Right atrium auricular region (tissue), 2 donors: ENCODE results near the gene CEACAM19. TPM values are rescaled to one million over a fixed set of nuclear protein-coding genes. Genes with fewer than 3 reads are reported as not detected.

Source experiments
- DNase-seq: peaks from one replicate; pipeline ENCODE4 v3.0.0-alpha.2; 2019; ENCODE audit warnings: low spot score
- H3K27ac ChIP-seq, 2 donors: fragments of 200-600 bp; sonication (generic); 1 replicate in 1 of 2; 2 replicates in 1 of 2; pipeline ENCODE4 v1.5.1; 2016 to 2019
- H3K27me3 ChIP-seq, 2 donors: fragments of 200-600 bp; sonication (generic); one replicate each; pipeline versions ENCODE4 v1.5.1 to v1.6.0; 2017 to 2019
- H3K36me3 ChIP-seq: fragments of 200-600 bp; sonication (generic); one replicate; pipeline ENCODE4 v1.5.1; 2016
- H3K4me1 ChIP-seq, 2 donors: fragments of 200-600 bp; sonication (generic); one replicate each; pipeline versions ENCODE4 v1.5.1 to v1.6.0; 2017 to 2019
- H3K4me3 ChIP-seq, 2 donors: fragments of 200-600 bp; sonication (generic); 1 replicate in 1 of 2; 2 replicates in 1 of 2; pipeline ENCODE4 v1.5.1; 2017 to 2019; ENCODE audit warnings: mild to moderate bottlenecking in 1 of 2, moderate library complexity in 1 of 2
- H3K9me3 ChIP-seq, 2 donors: fragments of 200-600 bp; sonication (generic); one replicate each; pipeline ENCODE4 v1.5.1; 2019
- total RNA-seq, 2 donors: library from RNA; depleted of rRNA; stranded (reverse); fragments of >200 nt; gene quantifications; one replicate each; pipeline ENCODE4 v1.1.0, GENCODE V29; 2016
- TF ChIP-seq, protein P1 (sequence below), 2 donors: fragments of 200-600 bp; sonication (generic); IDR thresholded peaks; one replicate each; pipeline ENCODE4 v1.5.1; 2019; ENCODE audit warnings: antibody characterized with exemption in 2 of 2

CEACAM19 gene
- total RNA-seq, 2 donors from 2014 or later = 2.3 to 3.1 TPM

DNA sequence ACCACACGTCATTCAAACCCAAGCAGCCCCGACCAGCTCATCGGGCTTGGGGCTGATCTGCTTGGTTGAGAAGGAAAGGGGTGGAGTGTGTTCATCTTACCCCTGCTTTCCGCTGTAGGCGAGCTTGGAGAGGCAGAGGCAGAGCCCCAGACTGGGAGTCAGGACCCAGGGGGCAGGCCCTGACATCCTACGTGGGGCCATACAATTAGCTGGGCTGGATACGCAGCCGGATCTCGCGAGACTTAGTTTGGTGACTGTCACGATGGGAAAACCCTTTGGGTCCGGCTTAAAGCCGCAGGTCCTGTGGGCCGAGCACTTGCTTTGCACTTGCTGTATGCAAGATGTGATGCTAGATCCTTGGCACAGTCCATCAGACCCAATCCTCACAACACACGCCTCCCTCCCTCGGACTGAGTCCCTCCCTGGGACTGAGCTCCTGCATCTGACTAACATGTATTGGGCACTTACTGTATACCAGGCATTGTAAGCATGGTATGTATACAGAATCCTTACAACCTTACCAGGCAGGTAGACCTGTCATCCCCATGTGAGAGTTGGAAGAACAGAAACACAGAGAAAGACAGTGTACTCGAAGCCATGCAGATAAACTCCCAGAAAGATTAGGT is 31.4 kb downstream of the CEACAM19 start:
- Histone ChIP-seq H3K27ac (no peak overlapping the region), H3K4me3 (no peak overlapping the region), H3K36me3 (no peaks in the 10 kb centered on the region), H3K27me3 (no peaks in the 10 kb centered on the region), H3K4me1 (no peaks in the 10 kb centered on the region), H3K9me3 (no peaks in the 10 kb centered on the region)
- DNase-seq = no peak
- TF ChIP-seq, protein P1, sequence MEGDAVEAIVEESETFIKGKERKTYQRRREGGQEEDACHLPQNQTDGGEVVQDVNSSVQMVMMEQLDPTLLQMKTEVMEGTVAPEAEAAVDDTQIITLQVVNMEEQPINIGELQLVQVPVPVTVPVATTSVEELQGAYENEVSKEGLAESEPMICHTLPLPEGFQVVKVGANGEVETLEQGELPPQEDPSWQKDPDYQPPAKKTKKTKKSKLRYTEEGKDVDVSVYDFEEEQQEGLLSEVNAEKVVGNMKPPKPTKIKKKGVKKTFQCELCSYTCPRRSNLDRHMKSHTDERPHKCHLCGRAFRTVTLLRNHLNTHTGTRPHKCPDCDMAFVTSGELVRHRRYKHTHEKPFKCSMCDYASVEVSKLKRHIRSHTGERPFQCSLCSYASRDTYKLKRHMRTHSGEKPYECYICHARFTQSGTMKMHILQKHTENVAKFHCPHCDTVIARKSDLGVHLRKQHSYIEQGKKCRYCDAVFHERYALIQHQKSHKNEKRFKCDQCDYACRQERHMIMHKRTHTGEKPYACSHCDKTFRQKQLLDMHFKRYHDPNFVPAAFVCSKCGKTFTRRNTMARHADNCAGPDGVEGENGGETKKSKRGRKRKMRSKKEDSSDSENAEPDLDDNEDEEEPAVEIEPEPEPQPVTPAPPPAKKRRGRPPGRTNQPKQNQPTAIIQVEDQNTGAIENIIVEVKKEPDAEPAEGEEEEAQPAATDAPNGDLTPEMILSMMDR (IDR thresholded peaks at IDR 0.05) = no peak

DNA sequence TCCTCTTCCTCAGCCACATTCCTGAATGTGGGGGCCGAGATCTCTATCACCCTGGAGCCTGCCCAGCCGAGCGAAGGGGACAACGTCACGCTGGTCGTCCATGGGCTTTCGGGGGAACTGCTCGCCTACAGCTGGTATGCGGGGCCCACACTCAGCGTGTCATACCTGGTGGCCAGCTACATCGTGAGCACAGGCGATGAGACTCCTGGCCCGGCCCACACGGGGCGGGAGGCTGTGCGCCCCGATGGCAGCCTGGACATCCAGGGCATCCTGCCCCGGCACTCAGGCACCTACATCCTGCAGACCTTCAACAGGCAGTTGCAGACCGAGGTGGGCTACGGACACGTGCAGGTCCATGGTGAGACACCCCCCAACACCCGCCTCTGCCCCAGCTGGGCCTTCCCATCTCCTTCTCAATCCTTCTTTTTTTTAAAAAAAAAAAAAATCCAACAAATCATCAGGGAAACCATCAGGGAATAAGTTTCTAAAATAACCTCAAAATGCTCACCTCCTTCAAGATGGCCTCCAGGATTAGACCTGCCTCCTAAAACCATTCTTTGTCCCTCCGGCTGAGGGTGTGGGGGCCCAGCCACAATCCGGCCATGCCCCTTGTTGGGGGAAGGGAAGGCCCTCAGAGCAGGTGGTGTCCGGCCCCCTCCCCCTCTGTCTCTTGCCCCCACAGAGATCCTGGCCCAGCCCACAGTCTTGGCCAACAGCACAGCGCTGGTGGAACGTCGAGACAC is 32.2 kb downstream of the CEACAM19 start:
- H3K27me3 ChIP-seq = no peaks in the 10 kb centered on the region
- H3K4me3 ChIP-seq = no peak overlapping the region
- no peak overlapping the region for H3K27ac ChIP-seq
- no peak for DNase-seq
- no peaks in the 10 kb centered on the region for H3K4me1 ChIP-seq
- H3K36me3 ChIP-seq = no peaks in the 10 kb centered on the region
- H3K9me3 ChIP-seq = no peaks in the 10 kb centered on the region
- TF ChIP-seq, protein P1 (IDR thresholded peaks at IDR 0.05) = no peak

DNA sequence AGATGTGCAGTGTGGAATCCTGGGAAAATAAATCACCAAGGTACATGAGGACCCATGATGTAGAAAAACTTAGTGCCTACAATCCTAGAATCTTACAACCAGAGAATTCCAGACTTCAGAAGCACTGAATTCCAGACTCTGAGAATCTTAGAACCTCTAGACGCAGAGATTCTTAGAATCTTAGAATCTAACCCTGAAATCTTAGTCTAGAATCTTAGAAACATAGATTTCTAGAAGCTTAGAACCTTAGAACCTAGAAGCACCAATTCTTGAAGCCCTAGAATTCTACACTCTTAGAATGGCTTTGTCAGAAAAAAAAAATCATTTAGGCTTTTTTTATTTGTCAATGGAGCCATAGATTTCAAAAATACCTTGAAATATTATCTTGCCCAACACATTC is 33.7 kb downstream of the CEACAM19 start:
- TF ChIP-seq, protein P1 (IDR thresholded peaks at IDR 0.05) = no peak
- no peak overlapping the region for H3K27ac ChIP-seq
- H3K4me1 ChIP-seq = no peaks in the 10 kb centered on the region
- no peaks in the 10 kb centered on the region for H3K9me3 ChIP-seq
- DNase-seq = no peak
- no peaks in the 10 kb centered on the region for H3K27me3 ChIP-seq
- no peak overlapping the region for H3K4me3 ChIP-seq
- no peaks in the 10 kb centered on the region for H3K36me3 ChIP-seq

DNA sequence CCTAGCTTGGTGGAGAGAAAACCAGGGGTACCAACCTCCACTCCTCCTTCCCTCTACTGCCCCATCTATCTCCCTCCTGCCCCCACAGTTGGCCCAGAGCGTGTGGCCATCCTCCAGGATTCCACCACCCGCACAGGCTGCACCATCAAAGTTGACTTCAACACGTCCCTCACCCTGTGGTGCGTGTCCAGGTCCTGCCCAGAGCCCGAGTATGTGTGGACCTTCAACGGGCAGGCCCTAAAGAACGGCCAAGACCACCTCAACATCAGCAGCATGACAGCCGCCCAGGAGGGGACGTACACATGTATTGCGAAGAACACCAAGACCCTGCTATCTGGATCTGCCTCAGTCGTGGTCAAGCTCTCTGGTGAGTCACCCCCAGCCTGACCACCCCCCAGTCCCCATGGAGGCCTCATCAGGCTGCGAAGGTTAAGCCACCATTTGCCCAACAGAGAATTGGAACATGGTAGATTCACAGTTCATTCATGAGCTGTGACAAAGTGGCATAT is 34.3 kb downstream of the CEACAM19 start:
- Histone ChIP-seq H3K9me3 (no peaks in the 10 kb centered on the region), H3K4me3 (no peak overlapping the region), H3K27ac (no peak overlapping the region), H3K27me3 (no peaks in the 10 kb centered on the region), H3K4me1 (no peaks in the 10 kb centered on the region), H3K36me3 (no peaks in the 10 kb centered on the region)
- TF ChIP-seq, protein P1 (IDR thresholded peaks at IDR 0.05) = no peak
- DNase-seq = no peak

DNA sequence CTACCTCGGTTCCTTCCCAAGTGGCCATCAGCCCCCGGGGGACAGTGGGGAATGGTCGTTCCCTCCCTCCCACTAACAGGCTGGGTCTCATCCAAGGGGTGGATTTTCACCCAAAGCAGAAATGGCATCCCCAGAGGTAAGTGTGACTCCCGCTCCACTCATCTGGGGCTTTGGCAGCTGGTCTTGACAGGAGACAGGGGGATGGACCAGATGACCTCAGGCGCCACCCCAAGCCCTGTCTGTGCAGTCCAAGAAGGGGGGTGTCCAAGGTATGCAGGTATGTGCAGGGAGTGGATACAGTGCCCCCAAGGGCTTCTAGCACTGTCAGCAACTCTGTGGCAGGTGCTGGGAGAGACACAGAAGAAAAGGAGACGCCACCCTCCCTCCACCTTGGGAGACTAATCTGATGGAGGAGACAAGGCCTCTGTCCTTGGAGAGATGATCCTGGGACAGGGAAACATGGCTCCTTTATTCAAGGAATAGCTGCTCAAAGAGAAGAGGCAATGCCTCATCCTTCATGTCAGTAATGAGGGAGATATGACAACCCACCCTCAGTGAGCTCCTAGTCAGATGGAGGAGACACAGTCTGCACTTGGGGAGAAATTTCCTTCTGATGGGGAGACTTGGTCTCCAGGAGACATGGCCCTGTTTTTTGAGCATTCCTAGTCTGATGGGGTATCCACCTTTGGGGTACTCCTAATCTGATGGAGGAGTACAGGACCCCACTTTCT is 35.4 kb downstream of the CEACAM19 start:
- no peaks in the 10 kb centered on the region for H3K9me3 ChIP-seq
- H3K27me3 ChIP-seq = no peaks in the 10 kb centered on the region
- no peak overlapping the region for H3K4me3 ChIP-seq
- H3K36me3 ChIP-seq = no peaks in the 10 kb centered on the region
- H3K27ac ChIP-seq = no peak overlapping the region
- TF ChIP-seq, protein P1 (IDR thresholded peaks at IDR 0.05) = no peak
- H3K4me1 ChIP-seq = no peaks in the 10 kb centered on the region
- no peak for DNase-seq
